Breast epithelium (tissue), 3 donors: Measurements from ENCODE around the gene CRNN.

ENCODE experiments used
- POLR2AphosphoS5 ChIP-seq, 3 donors: sonication (generic); formaldehyde crosslinking; IDR thresholded peaks; one replicate each; pipeline ENCODE4 v1.6.1; 2017; ENCODE audit warnings: antibody characterized with exemption in 3 of 3
- TF ChIP-seq, protein P1 (sequence below), 3 donors: fragments of 450-650 bp; IDR thresholded peaks; one replicate each; pipeline ENCODE4 v1.5.1; 2016 to 2017; ENCODE audit warnings: antibody characterized with exemption in 3 of 3, mild to moderate bottlenecking in 3 of 3, moderate library complexity in 3 of 3

DNA sequence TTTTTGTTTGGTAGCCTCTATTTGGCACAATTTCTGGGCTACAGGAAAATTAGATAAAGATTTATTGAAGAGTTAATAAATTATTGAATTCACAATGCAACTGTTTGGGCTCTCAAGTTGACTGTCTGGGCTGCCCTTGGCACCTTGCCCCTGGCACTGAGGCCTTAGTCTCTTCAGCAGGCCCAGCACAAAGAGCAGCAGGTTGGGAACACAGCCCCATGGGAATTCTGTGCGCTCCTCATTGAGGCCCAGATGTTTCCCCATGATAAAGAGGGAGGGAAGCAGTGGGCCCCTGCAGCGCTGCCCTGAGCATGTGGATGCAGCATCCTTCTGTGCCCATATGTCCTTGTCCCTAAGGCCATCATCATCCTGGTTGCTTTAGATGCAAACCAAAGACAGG, 2.9 kb downstream of the CRNN start:
- TF ChIP-seq, protein P1, sequence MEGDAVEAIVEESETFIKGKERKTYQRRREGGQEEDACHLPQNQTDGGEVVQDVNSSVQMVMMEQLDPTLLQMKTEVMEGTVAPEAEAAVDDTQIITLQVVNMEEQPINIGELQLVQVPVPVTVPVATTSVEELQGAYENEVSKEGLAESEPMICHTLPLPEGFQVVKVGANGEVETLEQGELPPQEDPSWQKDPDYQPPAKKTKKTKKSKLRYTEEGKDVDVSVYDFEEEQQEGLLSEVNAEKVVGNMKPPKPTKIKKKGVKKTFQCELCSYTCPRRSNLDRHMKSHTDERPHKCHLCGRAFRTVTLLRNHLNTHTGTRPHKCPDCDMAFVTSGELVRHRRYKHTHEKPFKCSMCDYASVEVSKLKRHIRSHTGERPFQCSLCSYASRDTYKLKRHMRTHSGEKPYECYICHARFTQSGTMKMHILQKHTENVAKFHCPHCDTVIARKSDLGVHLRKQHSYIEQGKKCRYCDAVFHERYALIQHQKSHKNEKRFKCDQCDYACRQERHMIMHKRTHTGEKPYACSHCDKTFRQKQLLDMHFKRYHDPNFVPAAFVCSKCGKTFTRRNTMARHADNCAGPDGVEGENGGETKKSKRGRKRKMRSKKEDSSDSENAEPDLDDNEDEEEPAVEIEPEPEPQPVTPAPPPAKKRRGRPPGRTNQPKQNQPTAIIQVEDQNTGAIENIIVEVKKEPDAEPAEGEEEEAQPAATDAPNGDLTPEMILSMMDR (IDR thresholded peaks at IDR 0.05), result no peak
- TF ChIP-seq POLR2AphosphoS5 (IDR thresholded peaks at IDR 0.05), result no peak
